Cardiac muscle cell (in vitro differentiated cells and primary cell): ENCODE results near the gene EFCAB6. TPM values are rescaled to one million over a fixed set of nuclear protein-coding genes. Genes with fewer than 3 reads are reported as not detected.

Experiments
- DNase-seq, 2 donors: peaks; one replicate each; pipeline versions ENCODE4 v3.0.0 to v3.0.0-alpha.2; 2010 to 2017; ENCODE audit warnings: low read depth in 1 of 2, low spot score in 1 of 2
- H3K27ac ChIP-seq: fragments of 200-600 bp; sonication (generic); 2 replicates; pipeline ENCODE4 v1.5.1; 2016
- H3K27me3 ChIP-seq: fragments of 200-600 bp; sonication (generic); 2 replicates; pipeline ENCODE4 v1.6.0; 2016; ENCODE audit warnings: control low read depth
- H3K36me3 ChIP-seq: fragments of 200-600 bp; sonication (generic); 2 replicates; pipeline ENCODE4 v1.5.1; 2016; ENCODE audit warnings: control low read depth
- H3K4me1 ChIP-seq: fragments of 200-600 bp; sonication (generic); 2 replicates; pipeline ENCODE4 v1.8.1; 2017; ENCODE audit warnings: low read depth, mild to moderate bottlenecking, mixed run types
- H3K4me3 ChIP-seq: fragments of 200-600 bp; sonication (generic); 2 replicates; pipeline ENCODE4 v1.5.1; 2016; ENCODE audit warnings: mild to moderate bottlenecking
- H3K9me3 ChIP-seq: fragments of 200-600 bp; sonication (generic); 2 replicates; pipeline ENCODE4 v1.5.1; 2017; ENCODE audit warnings: low read depth, mild to moderate bottlenecking, control low read depth
- polyA plus RNA-seq: library from polyadenylated mRNA; unstranded; fragments of >200 nt; fragmentation: Nextera tagmentation; extraction: Ambion mirVana; gene quantifications from 2 replicates; pipeline ENCODE4 v1.2.1, GENCODE V29; 2016
- total RNA-seq: library from RNA; depleted of rRNA; stranded (reverse); fragments of >200 nt; gene quantifications from 2 replicates; pipeline ENCODE4 v1.2.3, GENCODE V29; 2016
- TF ChIP-seq, protein P1 (sequence below): IDR thresholded peaks from 2 replicates; pipeline ENCODE4 v1.5.1; 2012; ENCODE audit warnings: low read depth, mild to moderate bottlenecking, low read length

EFCAB6 gene, protein sequence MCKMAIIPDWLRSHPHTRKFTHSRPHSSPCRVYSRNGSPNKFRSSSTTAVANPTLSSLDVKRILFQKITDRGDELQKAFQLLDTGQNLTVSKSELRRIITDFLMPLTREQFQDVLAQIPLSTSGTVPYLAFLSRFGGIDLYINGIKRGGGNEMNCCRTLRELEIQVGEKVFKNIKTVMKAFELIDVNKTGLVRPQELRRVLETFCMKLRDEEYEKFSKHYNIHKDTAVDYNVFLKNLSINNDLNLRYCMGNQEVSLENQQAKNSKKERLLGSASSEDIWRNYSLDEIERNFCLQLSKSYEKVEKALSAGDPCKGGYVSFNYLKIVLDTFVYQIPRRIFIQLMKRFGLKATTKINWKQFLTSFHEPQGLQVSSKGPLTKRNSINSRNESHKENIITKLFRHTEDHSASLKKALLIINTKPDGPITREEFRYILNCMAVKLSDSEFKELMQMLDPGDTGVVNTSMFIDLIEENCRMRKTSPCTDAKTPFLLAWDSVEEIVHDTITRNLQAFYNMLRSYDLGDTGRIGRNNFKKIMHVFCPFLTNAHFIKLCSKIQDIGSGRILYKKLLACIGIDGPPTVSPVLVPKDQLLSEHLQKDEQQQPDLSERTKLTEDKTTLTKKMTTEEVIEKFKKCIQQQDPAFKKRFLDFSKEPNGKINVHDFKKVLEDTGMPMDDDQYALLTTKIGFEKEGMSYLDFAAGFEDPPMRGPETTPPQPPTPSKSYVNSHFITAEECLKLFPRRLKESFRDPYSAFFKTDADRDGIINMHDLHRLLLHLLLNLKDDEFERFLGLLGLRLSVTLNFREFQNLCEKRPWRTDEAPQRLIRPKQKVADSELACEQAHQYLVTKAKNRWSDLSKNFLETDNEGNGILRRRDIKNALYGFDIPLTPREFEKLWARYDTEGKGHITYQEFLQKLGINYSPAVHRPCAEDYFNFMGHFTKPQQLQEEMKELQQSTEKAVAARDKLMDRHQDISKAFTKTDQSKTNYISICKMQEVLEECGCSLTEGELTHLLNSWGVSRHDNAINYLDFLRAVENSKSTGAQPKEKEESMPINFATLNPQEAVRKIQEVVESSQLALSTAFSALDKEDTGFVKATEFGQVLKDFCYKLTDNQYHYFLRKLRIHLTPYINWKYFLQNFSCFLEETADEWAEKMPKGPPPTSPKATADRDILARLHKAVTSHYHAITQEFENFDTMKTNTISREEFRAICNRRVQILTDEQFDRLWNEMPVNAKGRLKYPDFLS (N-terminal part only)
- 2.2 and 3.8 TPM in 2 replicates for total RNA-seq
- 1.5 and 2.4 TPM in 2 replicates for polyA plus RNA-seq

- H3K27me3 ChIP-seq = no peaks in the 10 kb centered on the region
- no peaks in the 10 kb centered on the region for H3K36me3 ChIP-seq
- peak within 1 kb of the TSS; percentile 65 for H3K27ac ChIP-seq
- peaks cover 11% of the 10 kb centered on the region for H3K4me1 ChIP-seq
- DNase-seq = peak; percentile 94 to 96
- H3K4me3 ChIP-seq = peak within 1 kb of the TSS; percentile 62
- no peaks in the 10 kb centered on the region for H3K9me3 ChIP-seq
- TF ChIP-seq, protein P1, sequence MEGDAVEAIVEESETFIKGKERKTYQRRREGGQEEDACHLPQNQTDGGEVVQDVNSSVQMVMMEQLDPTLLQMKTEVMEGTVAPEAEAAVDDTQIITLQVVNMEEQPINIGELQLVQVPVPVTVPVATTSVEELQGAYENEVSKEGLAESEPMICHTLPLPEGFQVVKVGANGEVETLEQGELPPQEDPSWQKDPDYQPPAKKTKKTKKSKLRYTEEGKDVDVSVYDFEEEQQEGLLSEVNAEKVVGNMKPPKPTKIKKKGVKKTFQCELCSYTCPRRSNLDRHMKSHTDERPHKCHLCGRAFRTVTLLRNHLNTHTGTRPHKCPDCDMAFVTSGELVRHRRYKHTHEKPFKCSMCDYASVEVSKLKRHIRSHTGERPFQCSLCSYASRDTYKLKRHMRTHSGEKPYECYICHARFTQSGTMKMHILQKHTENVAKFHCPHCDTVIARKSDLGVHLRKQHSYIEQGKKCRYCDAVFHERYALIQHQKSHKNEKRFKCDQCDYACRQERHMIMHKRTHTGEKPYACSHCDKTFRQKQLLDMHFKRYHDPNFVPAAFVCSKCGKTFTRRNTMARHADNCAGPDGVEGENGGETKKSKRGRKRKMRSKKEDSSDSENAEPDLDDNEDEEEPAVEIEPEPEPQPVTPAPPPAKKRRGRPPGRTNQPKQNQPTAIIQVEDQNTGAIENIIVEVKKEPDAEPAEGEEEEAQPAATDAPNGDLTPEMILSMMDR = no peak
Observed at GRCh38 chr22:43812149-43812842, at the start of gene EFCAB6. Gene EFCAB6 (minus strand): TSS chr22:43812305. CDS start chr22:43782318, 29,987 bp downstream.

DNA sequence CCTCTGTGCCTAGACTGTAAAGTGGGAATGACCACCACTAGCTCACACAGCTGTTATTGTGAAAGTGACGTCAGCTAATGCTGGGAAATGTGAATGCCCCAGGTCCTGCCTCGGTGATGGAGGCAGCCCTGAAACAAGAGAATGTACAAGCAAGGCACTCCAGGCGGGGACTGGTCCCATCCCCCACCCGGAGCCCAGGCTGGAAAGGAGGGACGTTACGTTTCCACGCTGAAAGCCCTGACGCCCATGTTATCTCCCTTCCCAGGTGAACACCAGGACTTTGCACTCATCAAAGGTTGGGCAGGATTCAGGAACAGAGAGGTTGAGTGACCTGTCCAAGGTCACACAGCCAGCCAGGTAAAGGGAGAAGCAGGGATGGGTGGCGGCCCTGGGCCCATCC, 49.4 kb upstream of the EFCAB6 start:
- H3K36me3 ChIP-seq = no peaks in the 10 kb centered on the region
- DNase-seq = peak in 1 of 2 donors; percentile 49
- H3K4me1 ChIP-seq = no peaks in the 10 kb centered on the region
- TF ChIP-seq, protein P1 = no peak
- peaks cover 12% of the 10 kb centered on the region for H3K27me3 ChIP-seq
- no peaks in the 10 kb centered on the region for H3K9me3 ChIP-seq
- peak overlapping the region; percentile 50 for H3K4me3 ChIP-seq
- no peak overlapping the region for H3K27ac ChIP-seq

- H3K9me3 ChIP-seq = no peaks in the 10 kb centered on the region
- H3K27ac ChIP-seq = no peak overlapping the region
- no peak overlapping the region for H3K4me3 ChIP-seq
- peaks cover 12% of the 10 kb centered on the region for H3K27me3 ChIP-seq
- H3K4me1 ChIP-seq = no peaks in the 10 kb centered on the region
- DNase-seq = no peak
- no peaks in the 10 kb centered on the region for H3K36me3 ChIP-seq
- TF ChIP-seq, protein P1 = no peak
Observed at GRCh38 chr22:43860831-43861230, 48.7 kb upstream of the EFCAB6 start.

GRCh38 chr22:43860126-43860525, 48.0 kb upstream of the EFCAB6 start:
- TF ChIP-seq, protein P1 = no peak
- H3K4me3 ChIP-seq = no peak overlapping the region
- H3K9me3 ChIP-seq = no peaks in the 10 kb centered on the region
- H3K4me1 ChIP-seq = no peaks in the 10 kb centered on the region
- no peak overlapping the region for H3K27ac ChIP-seq
- peaks cover 12% of the 10 kb centered on the region for H3K27me3 ChIP-seq
- no peak for DNase-seq
- H3K36me3 ChIP-seq = no peaks in the 10 kb centered on the region
